GM10847 (cell line): ENCODE measurements around the gene RSF1.

Experiments
- POLR2A ChIP-seq: IDR thresholded peaks from 2 replicates; pipeline ENCODE4 v1.6.1; 2011; ENCODE audit not compliant: insufficient read length; ENCODE audit errors: extremely low read depth

The RSF1 gene

GRCh38 chr11:77815459-77815858, 5.1 kb downstream of the RSF1 start:
- no peak for TF ChIP-seq POLR2A

GRCh38 chr11:77814848-77815247, 5.7 kb downstream of the RSF1 start:
- no peak for TF ChIP-seq POLR2A

GRCh38 chr11:77813256-77813655, 7.3 kb downstream of the RSF1 start:
- no peak for TF ChIP-seq POLR2A

- TF ChIP-seq POLR2A = no peak
Measured at GRCh38 chr11:77806993-77807392, 13.5 kb downstream of the RSF1 start.

- no peak for TF ChIP-seq POLR2A
Measured at GRCh38 chr11:77806415-77806814, 14.1 kb downstream of the RSF1 start.

- no peak for TF ChIP-seq POLR2A
Measured at GRCh38 chr11:77801477-77801876, 19.0 kb downstream of the RSF1 start.

GRCh38 chr11:77800449-77800848, 20.1 kb downstream of the RSF1 start:
- no peak for TF ChIP-seq POLR2A

- no peak for TF ChIP-seq POLR2A
Measured at GRCh38 chr11:77799338-77799737, 21.2 kb downstream of the RSF1 start.

GRCh38 chr11:77793972-77794371, 26.6 kb downstream of the RSF1 start:
- no peak for TF ChIP-seq POLR2A

GRCh38 chr11:77791301-77791700, 29.2 kb downstream of the RSF1 start:
- TF ChIP-seq POLR2A = no peak

- no peak for TF ChIP-seq POLR2A
Measured at GRCh38 chr11:77789731-77790476, 30.6 kb downstream of the RSF1 start.

GRCh38 chr11:77789061-77789730, 31.3 kb downstream of the RSF1 start:
- no peak for TF ChIP-seq POLR2A

- TF ChIP-seq POLR2A = no peak
Measured at GRCh38 chr11:77784572-77784971, 36.0 kb downstream of the RSF1 start.

GRCh38 chr11:77783025-77783424, 37.5 kb downstream of the RSF1 start:
- no peak for TF ChIP-seq POLR2A

- TF ChIP-seq POLR2A = no peak
Measured at GRCh38 chr11:77779935-77780334, 40.6 kb downstream of the RSF1 start.

- no peak for TF ChIP-seq POLR2A
Measured at GRCh38 chr11:77778549-77778948, 42.0 kb downstream of the RSF1 start.

GRCh38 chr11:77778118-77778517, 42.4 kb downstream of the RSF1 start:
- no peak for TF ChIP-seq POLR2A
